Right lobe of liver (tissue), 6 donors: ENCODE data around the gene SENP2. TPM values are rescaled to one million over a fixed set of nuclear protein-coding genes. Genes with fewer than 3 reads are reported as not detected.

Source experiments
- ATAC-seq, 4 donors: fragments of 200-7000 bp; cut with Tn5 transposase; one replicate each; pipeline ENCODE4 v1.9.1; 2020; ENCODE audit warnings: mild to moderate bottlenecking in 4 of 4, moderate library complexity in 4 of 4
- DNase-seq, 3 donors: peaks; one replicate each; pipeline ENCODE4 v3.0.0-alpha.2; 2020
- H3K27ac ChIP-seq, 3 donors: fragments of 200-600 bp; one replicate each; pipeline ENCODE4 v1.8.0; 2022
- H3K27me3 ChIP-seq, 2 donors: fragments of 200-600 bp; one replicate each; pipeline ENCODE4 v1.8.0; 2022
- H3K36me3 ChIP-seq, 4 donors: fragments of 200-600 bp; sonication (generic) in 1 of 4; one replicate each; pipeline versions ENCODE4 v1.5.1 to v1.8.0; 2017 to 2022; ENCODE audit warnings: control low read depth in 1 of 4
- H3K4me1 ChIP-seq, 4 donors: fragments of 200-600 bp; sonication (generic) in 1 of 4; one replicate each; pipeline versions ENCODE4 v1.5.1 to v1.8.0; 2017 to 2022; ENCODE audit warnings: control low read depth in 1 of 4
- H3K4me3 ChIP-seq, 3 donors: fragments of 200-600 bp; one replicate each; pipeline ENCODE4 v1.8.0; 2022
- H3K9me3 ChIP-seq, 4 donors: fragments of 200-600 bp; sonication (generic) in 1 of 4; one replicate each; pipeline versions ENCODE4 v1.5.1 to v1.8.0; 2017 to 2022; ENCODE audit warnings: control low read depth in 1 of 4
- CTCF ChIP-seq, 4 donors: fragments of 200-600 bp in 3 of 4; fragments of 450-650 bp in 1 of 4; IDR thresholded peaks; one replicate each; pipeline versions ENCODE4 v1.5.1 to v1.8.0; 2016 to 2022; ENCODE audit warnings: antibody characterized with exemption in 4 of 4, mild to moderate bottlenecking in 2 of 4
- POLR2A ChIP-seq: fragments of 450-650 bp; IDR thresholded peaks from one replicate; pipeline ENCODE4 v1.6.1; 2017; ENCODE audit warnings: antibody characterized with exemption, mild to moderate bottlenecking
- WGBS: methylation state at CpG from one replicate; pipeline ENCODE4 v1.1.6; 2018; ENCODE audit warnings: low coverage, low lambda C conversion rate; ENCODE audit not compliant: insufficient coverage; ENCODE audit errors: missing lambda C conversion rate; 5-methylcytosine and 5-hydroxymethylcytosine counted together
- intact Hi-C, 2 donors: fragments of 100-400 bp; cut with DNase I; formaldehyde crosslinking; loops; one replicate each; pipeline versions ENCODE4 v1.11.2 to v1.14.1; 2022
- small RNA-seq, 2 experiments: library from RNA; depleted of rRNA; stranded (forward); fragments of <200 nt; gene quantifications; one replicate each; pipeline ENCODE3, GENCODE V24; 2016
- total RNA-seq, 6 experiments: library from RNA; depleted of rRNA in 2 of 6; stranded (reverse); fragments of >200 nt in 2 of 6; fragmentation: NEBNext Ultra II Directional in 3 of 6; extraction: Animal tissue kit (Norgen Biotek cat#: 25700) in 3 of 6; gene quantifications; one replicate each; pipeline versions ENCODE4 v1.1.0 to v1.2.4, GENCODE V29; 2016 to 2023
- donor health status: DM: no; HTN: yes; CAD: no.
- donor health status: DM: no; HTN: no; CAD: no.
- donor health status: DM: no; HTN: no; CAD: no.
- donor health status: DM: no; HTN: yes; CAD: no.
- donor health status: DM: no; HTN: yes; CAD: no.

Gene SENP2
- total RNA-seq, 6 experiments from 2014 or later, result 7.8 to 26.8 (median 17.8) TPM

- no peaks in the 10 kb centered on the region for H3K9me3 ChIP-seq
- H3K27ac ChIP-seq, result no peak overlapping the region
- DNase-seq, result no peak
- WGBS, result 67% methylated on average over 1 of the region's 1 CpG
- TF ChIP-seq POLR2A (no peak), CTCF (IDR thresholded peaks at IDR 0.05) (no peak)
- H3K36me3 ChIP-seq, result no peaks in the 10 kb centered on the region
- H3K27me3 ChIP-seq, result no peaks in the 10 kb centered on the region
- no peak for ATAC-seq
- H3K4me3 ChIP-seq, result no peak overlapping the region
- intact Hi-C loops, result loop anchor here (10.0 kb wide), 1 partner anchor 87 kb away; no protein-coding TSS in a partner anchor
- H3K4me1 ChIP-seq, result no peaks in the 10 kb centered on the region
Observed at GRCh38 chr3:185678027-185678426, 91.9 kb downstream of the SENP2 start.

- Histone ChIP-seq H3K4me1 (no peaks in the 10 kb centered on the region), H3K27ac (no peak overlapping the region), H3K27me3 (no peaks in the 10 kb centered on the region), H3K9me3 (no peaks in the 10 kb centered on the region), H3K4me3 (no peak overlapping the region), H3K36me3 (no peaks in the 10 kb centered on the region)
- TF ChIP-seq POLR2A (no peak), CTCF (IDR thresholded peaks at IDR 0.05) (no peak)
- intact Hi-C loops, result no loop called here
- ATAC-seq (no peak), DNase-seq (no peak)
- 77% methylated on average over 4 of the region's 4 CpGs for WGBS
Observed at GRCh38 chr3:185680231-185680630, 94.1 kb downstream of the SENP2 start.

Small RNA genes within 50 kb of the gene (small RNA-seq; reads per million reads assigned to genes)
- 0 reads per million in 2 experiments for gene AC133473.1

Other genes with a start within 250 kb of the SENP2 start
- gene MAP3K13, start 223.2 kb upstream of the SENP2 start, total RNA-seq, result 10 to 100 TPM; 14.1 to 30.9 (median 24.1) TPM
- 10 to 100 TPM; 11.6 to 21.9 (median 13.4) TPM for gene TMEM41A, start 87.3 kb upstream of the SENP2 start, total RNA-seq
- gene LIPH, start 33.7 kb upstream of the SENP2 start, total RNA-seq, result 1 to 10 TPM in 2 of 6 experiments, under 1 TPM in 3, not detected in 1; 0.07 to 1.4 (median 0.24) TPM
- 1 to 10 TPM in 5 of 6 experiments, under 1 TPM in 1; 0.99 to 3.0 (median 1.8) TPM for gene IGF2BP2, start 238.7 kb downstream of the SENP2 start, total RNA-seq